ENCODE measurements around the gene MYO16. TPM values are rescaled to one million over a fixed set of nuclear protein-coding genes. Genes with fewer than 3 reads are reported as not detected.

MYO16 gene
- polyA plus RNA-seq, 1 experiment = not detected

DNA sequence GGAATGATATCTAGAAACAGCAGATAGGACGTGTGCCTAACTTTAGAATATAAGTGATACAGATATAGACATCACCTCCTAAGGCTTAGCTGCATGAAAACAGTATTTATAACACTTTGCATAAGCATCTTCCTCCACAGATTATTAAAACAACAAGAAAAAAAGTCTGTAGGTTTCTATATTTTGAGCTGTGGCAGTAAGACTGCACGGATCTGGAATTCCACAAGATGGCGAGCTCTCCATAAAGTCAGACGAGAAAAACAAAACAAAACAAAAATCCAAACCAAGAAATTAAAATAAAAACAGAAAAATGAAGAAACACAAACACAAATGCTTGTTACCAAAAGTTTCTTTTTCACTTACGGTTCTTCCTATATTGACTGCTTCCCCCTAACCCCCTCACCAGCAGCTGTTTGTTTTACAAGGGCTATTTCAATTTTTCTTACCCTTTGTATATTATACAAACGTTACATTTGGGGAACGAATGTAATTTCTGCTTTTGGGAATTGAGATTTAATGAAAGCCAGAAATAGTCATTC is 285.8 kb downstream of the MYO16 start:
- DNase-seq (ENCODE audit: low read depth) = no peak
- Histone ChIP-seq H3K4me3 (ENCODE audit: low read depth, low read length) (no peak overlapping the region), H3K36me3 (ENCODE audit: control insufficient read depth, insufficient read depth, low read length) (no peaks in the 10 kb centered on the region), H3K27me3 (ENCODE audit: control insufficient read depth, insufficient read depth, low read length) (peaks cover 3% of the 10 kb centered on the region)
- ChIA-PET POLR2A (interaction anchor here (0.7 kb wide), 1 partner anchor 579 kb away, joined by 3 read pairs; no protein-coding TSS in a partner anchor), CTCF (interaction anchor here (0.6 to 2.8 kb wide), 23 partner anchors 9 to 1274 kb away, joined by 3 to 10 read pairs (median 3); no protein-coding TSS in a partner anchor)
- TF ChIP-seq, protein P1, sequence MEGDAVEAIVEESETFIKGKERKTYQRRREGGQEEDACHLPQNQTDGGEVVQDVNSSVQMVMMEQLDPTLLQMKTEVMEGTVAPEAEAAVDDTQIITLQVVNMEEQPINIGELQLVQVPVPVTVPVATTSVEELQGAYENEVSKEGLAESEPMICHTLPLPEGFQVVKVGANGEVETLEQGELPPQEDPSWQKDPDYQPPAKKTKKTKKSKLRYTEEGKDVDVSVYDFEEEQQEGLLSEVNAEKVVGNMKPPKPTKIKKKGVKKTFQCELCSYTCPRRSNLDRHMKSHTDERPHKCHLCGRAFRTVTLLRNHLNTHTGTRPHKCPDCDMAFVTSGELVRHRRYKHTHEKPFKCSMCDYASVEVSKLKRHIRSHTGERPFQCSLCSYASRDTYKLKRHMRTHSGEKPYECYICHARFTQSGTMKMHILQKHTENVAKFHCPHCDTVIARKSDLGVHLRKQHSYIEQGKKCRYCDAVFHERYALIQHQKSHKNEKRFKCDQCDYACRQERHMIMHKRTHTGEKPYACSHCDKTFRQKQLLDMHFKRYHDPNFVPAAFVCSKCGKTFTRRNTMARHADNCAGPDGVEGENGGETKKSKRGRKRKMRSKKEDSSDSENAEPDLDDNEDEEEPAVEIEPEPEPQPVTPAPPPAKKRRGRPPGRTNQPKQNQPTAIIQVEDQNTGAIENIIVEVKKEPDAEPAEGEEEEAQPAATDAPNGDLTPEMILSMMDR (IDR thresholded peaks at IDR 0.05; ENCODE audit: insufficient read depth, low read depth, low read length) = peak; percentile 72

DNA sequence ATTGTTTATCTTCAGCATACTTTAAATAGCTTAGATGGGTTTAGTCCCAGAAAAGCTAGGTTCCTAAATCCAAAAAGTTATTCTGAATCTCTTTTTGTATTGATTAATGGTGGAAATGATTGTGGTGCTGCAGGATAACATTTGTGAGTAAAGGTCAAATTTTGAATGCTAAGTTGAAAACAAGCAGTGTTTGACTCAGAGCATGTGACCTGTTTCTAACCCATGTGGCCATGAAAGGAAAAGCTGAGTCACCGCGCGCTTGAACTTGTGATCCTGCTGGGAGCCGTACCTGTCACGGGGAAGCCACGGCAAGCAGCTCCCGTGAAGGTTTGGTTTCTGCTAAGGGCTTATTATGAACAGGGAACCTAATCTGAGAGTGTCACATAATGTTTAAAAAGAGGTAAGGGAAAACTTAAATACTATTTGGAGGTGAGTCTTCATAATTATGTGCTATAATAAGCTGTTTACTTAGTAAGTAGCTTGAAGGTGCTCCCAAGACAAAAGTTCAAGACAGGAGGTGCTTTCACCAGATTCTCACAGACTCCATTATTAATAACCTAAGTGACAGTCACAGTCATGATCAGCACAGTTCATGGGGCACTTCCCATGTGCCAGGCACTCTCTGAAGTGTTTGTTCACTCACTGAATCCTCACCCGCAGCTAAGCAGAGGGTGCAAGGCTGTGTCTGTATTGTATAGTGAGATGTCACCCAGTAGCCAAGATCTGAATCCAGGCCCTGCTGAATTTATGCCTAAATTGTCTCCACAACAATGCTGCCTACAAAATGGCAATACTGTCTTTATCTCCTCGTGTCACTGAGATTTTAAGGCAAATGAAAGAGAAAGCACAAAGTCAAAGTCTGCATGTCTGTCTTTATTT is 286.5 kb downstream of the MYO16 start:
- ChIA-PET CTCF (interaction anchor here (0.6 to 2.8 kb wide), 22 partner anchors 8 to 1274 kb away, joined by 3 to 10 read pairs (median 4); no protein-coding TSS in a partner anchor), POLR2A (interaction anchor here (0.6 kb wide), 1 partner anchor 633 kb away, joined by 4 read pairs; no protein-coding TSS in a partner anchor)
- no peak overlapping the region for H3K4me3 ChIP-seq (ENCODE audit: low read depth, low read length)
- no peak for DNase-seq (ENCODE audit: low read depth)
- H3K36me3 ChIP-seq (ENCODE audit: control insufficient read depth, insufficient read depth, low read length) = no peaks in the 10 kb centered on the region
- TF ChIP-seq, protein P1 (IDR thresholded peaks at IDR 0.05; ENCODE audit: insufficient read depth, low read depth, low read length) = no peak
- peaks cover 3% of the 10 kb centered on the region for H3K27me3 ChIP-seq (ENCODE audit: control insufficient read depth, insufficient read depth, low read length)

DNA sequence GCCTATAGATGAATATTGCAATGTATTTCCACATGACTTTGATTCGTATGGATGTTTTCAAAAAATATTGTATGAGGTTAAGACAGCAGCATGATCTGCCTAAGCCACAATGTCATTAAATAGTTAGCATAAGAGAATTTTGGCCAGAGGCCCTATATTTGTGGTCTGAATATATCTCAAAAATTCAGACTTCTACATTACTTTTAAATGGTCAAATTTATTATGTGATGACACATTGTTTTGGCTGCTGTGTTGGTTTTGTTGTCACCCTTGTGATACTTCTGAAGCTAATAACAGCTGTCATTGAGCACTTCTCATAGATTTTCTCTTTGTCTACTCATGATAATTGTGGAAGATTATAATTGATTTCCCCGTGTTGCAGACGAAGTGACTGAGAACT is 288.2 kb downstream of the MYO16 start:
- POLR2A ChIA-PET = no interaction called here
- CTCF ChIA-PET = interaction anchor here (0.6 kb wide), 1 partner anchor 30 kb away, joined by 3 read pairs; no protein-coding TSS in a partner anchor
- TF ChIP-seq, protein P1 (IDR thresholded peaks at IDR 0.05; ENCODE audit: insufficient read depth, low read depth, low read length) = no peak

DNA sequence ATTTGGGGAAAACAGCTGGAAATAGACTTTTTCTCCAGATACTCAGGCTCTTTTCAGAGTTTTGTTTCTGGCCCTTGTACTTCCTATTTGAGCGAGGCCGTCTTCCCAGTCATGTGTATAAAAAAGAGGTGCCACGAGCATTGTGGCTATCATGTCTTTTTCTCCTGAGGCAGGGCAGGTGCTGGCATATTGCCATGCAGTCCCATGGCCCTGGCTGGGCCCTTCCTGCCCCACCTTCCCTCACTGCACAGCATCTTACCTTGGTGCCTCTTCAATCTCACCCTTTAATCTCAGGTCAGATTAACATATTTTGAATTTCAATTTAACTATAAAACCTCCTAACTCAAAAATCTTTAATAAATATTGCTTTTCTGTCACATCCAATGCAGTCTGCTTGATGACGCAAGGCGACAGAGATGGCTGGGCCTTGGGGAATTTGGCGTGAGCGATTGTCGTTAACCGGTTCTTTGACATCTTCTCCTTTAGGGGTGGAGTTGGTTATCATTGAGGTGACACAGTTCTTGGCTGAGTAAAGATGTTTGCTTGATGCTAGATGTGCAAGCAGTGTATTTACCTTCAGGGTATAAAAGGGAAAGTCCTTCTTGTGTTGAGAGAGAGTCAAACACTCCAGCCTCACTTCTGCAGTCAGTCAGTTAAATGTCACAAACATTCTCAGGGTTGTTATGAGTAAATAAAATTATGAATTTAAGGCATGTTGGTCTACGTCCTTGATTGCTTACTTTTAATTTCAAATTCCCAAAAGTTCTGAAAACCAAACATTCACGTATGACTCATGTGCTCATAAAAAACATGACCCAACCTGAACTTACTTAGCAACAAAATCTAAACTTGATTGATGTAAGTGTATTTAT is 289.9 kb downstream of the MYO16 start:
- peak; percentile 54 for DNase-seq (ENCODE audit: low read depth)
- CTCF ChIA-PET = no interaction called here

More for the DNA sequence above, 288.2 kb downstream of the MYO16 start:
- DNase-seq (ENCODE audit: low read depth) = no peak
- no peaks in the 10 kb centered on the region for H3K27me3 ChIP-seq (ENCODE audit: control insufficient read depth, insufficient read depth, low read length)
- no peak overlapping the region for H3K4me3 ChIP-seq (ENCODE audit: low read depth, low read length)
- no peaks in the 10 kb centered on the region for H3K36me3 ChIP-seq (ENCODE audit: control insufficient read depth, insufficient read depth, low read length)

More for the DNA sequence above, 289.9 kb downstream of the MYO16 start:
- H3K4me3 ChIP-seq (ENCODE audit: low read depth, low read length) = no peak overlapping the region
- no peaks in the 10 kb centered on the region for H3K27me3 ChIP-seq (ENCODE audit: control insufficient read depth, insufficient read depth, low read length)
- no peaks in the 10 kb centered on the region for H3K36me3 ChIP-seq (ENCODE audit: control insufficient read depth, insufficient read depth, low read length)
- TF ChIP-seq, protein P1 (IDR thresholded peaks at IDR 0.05; ENCODE audit: insufficient read depth, low read depth, low read length) = no peak
- POLR2A ChIA-PET = no interaction called here

All from BJ (cell line).